ENCODE data around the gene PDS5A. TPM values are rescaled to one million over a fixed set of nuclear protein-coding genes. Genes with fewer than 3 reads are reported as not detected.
"Not testable (repeated sequence)": the region's sequence is repeated elsewhere in the genome, so short reads cannot be mapped to it uniquely, and the experiment has no call there.

The PDS5A gene
- total RNA-seq, 1 donor from 2014 or later = 52.9 TPM

DNA sequence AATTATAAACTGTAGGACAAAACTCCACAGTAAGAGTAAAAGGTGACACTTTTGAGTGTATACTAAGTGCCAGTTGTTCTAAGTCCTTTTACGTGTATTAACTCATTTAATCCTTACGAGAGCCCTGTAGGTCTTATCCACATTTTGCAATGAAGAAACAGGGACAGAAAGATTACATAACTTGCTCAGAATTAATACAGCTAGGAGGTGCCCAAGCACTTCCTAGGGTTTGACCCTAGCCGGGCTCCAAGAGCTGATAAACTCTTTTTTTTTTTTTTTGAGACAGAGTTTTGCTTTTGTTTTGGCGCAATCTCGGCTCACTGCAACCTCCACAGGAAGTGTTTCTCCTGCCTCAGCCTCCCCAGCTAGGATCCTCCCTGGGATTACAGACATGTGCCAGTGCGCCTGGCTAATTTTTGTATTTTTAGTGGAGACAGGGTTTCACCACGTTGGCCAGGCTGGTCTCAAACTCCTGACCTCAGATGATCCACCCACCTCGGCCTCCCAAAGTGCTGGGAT lies 169.4 kb downstream of the PDS5A start:
- Histone ChIP-seq H3K4me1 (no peaks in the 10 kb centered on the region), H3K9me3 (no peaks in the 10 kb centered on the region), H3K27me3 (no peaks in the 10 kb centered on the region), H3K36me3 (no peaks in the 10 kb centered on the region), H3K27ac (no peak overlapping the region), H3K4me3 (no peak overlapping the region)
- DNase-seq (ENCODE audit: low spot score in 2 of 2) = no peak
- intact Hi-C loops (cut with DNase I) = no loop called here
- no peak for TF ChIP-seq CTCF (IDR thresholded peaks at IDR 0.05)

DNA sequence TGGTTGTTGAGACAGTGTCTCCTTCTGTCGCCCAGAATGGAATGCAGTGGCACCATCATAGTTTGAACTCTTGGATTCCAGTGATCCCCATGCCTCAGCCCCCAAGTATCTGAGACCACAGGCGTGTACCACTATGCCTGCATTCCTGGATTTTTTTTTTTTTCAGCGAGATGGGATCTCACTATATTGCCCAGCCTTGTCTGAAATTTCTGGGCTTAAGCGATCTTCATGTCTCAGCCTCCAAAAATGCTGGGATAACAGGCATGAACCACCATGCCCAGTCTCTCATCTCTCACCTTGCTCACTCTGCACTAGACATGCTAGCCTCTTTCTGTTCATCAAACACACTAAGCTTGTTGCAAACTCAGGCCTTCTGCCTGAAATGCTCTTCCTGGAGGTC lies 175.7 kb downstream of the PDS5A start:
- intact Hi-C loops (cut with DNase I) = no loop called here
- Histone ChIP-seq H3K4me1 (no peaks in the 10 kb centered on the region), H3K27ac (no peak overlapping the region), H3K36me3 (no peaks in the 10 kb centered on the region), H3K9me3 (no peaks in the 10 kb centered on the region), H3K27me3 (no peaks in the 10 kb centered on the region), H3K4me3 (no peak overlapping the region)
- DNase-seq (ENCODE audit: low spot score in 2 of 2) = no peak
- no peak for TF ChIP-seq CTCF (IDR thresholded peaks at IDR 0.05)

GRCh38 chr4:39792976-39793375 lies 184.7 kb downstream of the PDS5A start:
- H3K4me1 ChIP-seq; H3K27me3 ChIP-seq; intact Hi-C loops (cut with DNase I); DNase-seq (ENCODE audit: low spot score in 2 of 2); H3K36me3 ChIP-seq; H3K27ac ChIP-seq; H3K9me3 ChIP-seq; H3K4me3 ChIP-seq: not testable (repeated sequence)

DNA sequence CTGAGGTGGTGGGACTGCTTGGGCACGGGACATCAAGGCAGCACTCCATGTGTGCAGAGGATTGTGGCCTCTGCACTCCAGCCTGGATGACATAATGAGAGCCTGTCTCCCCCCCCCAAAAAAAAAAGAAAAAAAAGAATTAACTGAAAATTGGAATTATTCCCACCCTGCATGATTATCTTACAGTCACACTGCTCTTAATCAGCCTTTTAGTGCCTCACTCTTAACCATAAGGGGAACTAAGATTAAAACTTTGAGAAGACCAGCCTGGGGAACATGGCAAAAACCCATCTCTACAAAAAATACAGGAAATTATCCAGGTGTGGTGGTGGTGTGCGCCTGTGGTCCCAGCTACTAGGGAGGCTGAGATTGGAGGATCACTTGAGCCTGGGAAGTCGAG lies 185.2 kb downstream of the PDS5A start:
- Histone ChIP-seq H3K27ac (no peak overlapping the region), H3K36me3 (no peaks in the 10 kb centered on the region), H3K4me3 (no peak overlapping the region), H3K9me3 (no peaks in the 10 kb centered on the region), H3K27me3 (no peaks in the 10 kb centered on the region), H3K4me1 (no peaks in the 10 kb centered on the region)
- DNase-seq (ENCODE audit: low spot score in 2 of 2) = no peak
- intact Hi-C loops (cut with DNase I) = no loop called here
- TF ChIP-seq CTCF (IDR thresholded peaks at IDR 0.05) = no peak

- no peak overlapping the region for H3K27ac ChIP-seq
- intact Hi-C loops (cut with DNase I) = no loop called here
- DNase-seq (ENCODE audit: low spot score in 2 of 2) = no peak
- no peaks in the 10 kb centered on the region for H3K9me3 ChIP-seq
- no peaks in the 10 kb centered on the region for H3K27me3 ChIP-seq
- no peaks in the 10 kb centered on the region for H3K36me3 ChIP-seq
- no peak overlapping the region for H3K4me3 ChIP-seq
- no peaks in the 10 kb centered on the region for H3K4me1 ChIP-seq
- no peak for TF ChIP-seq CTCF (IDR thresholded peaks at IDR 0.05)
Observed at GRCh38 chr4:39792128-39792527, 185.6 kb downstream of the PDS5A start.

- intact Hi-C loops (cut with DNase I) = no loop called here
- no peak overlapping the region for H3K27ac ChIP-seq
- no peak for DNase-seq (ENCODE audit: low spot score in 2 of 2)
- H3K4me3 ChIP-seq = no peak overlapping the region
- H3K4me1 ChIP-seq = no peaks in the 10 kb centered on the region
- no peak for TF ChIP-seq CTCF (IDR thresholded peaks at IDR 0.05)
- no peaks in the 10 kb centered on the region for H3K9me3 ChIP-seq
- H3K36me3 ChIP-seq = no peaks in the 10 kb centered on the region
- no peaks in the 10 kb centered on the region for H3K27me3 ChIP-seq
Observed at GRCh38 chr4:39786838-39787237, 190.9 kb downstream of the PDS5A start.
